Stomach (tissue), 4 donors: Measurements from ENCODE around the gene SMTNL2.

Source experiments
- CTCF ChIP-seq, 7 experiments: fragments of 450-650 bp in 4 of 7; fragments of 200-600 bp in 3 of 7; sonication (generic) in 3 of 7; IDR thresholded peaks; one replicate each; pipeline ENCODE4 v1.5.1; 2016 to 2019; ENCODE audit warnings: antibody characterized with exemption in 7 of 7, control low read depth in 2 of 7, mild to moderate bottlenecking in 1 of 7
- EP300 ChIP-seq: sonication (generic); formaldehyde crosslinking; IDR thresholded peaks from one replicate; pipeline ENCODE4 v1.6.1; 2017; ENCODE audit warnings: antibody characterized with exemption
- POLR2A ChIP-seq, 4 donors: fragments of 450-650 bp; IDR thresholded peaks; one replicate each; pipeline ENCODE4 v1.6.1; 2016; ENCODE audit warnings: antibody characterized with exemption in 4 of 4, control low read depth in 2 of 4, mild to moderate bottlenecking in 1 of 4, moderate library complexity in 1 of 4

- TF ChIP-seq EP300 (no peak), CTCF (IDR thresholded peaks at IDR 0.05) (no peak), POLR2A (IDR thresholded peaks at IDR 0.05) (no peak)
Measured at GRCh38 chr17:4598776-4599504, 14.6 kb downstream of the SMTNL2 start.
